ENCODE results near the gene DIAPH3. TPM values are rescaled to one million over a fixed set of nuclear protein-coding genes. Genes with fewer than 3 reads are reported as not detected.

DIAPH3 gene
- polyA plus RNA-seq, 1 of the 3 experiments (the other 2 are of a cell fraction) = 5.4 TPM

GRCh38 chr13:60134376-60134775 lies 29.4 kb downstream of the DIAPH3 start:
- Histone ChIP-seq H3K4me1 (ENCODE audit: control insufficient read depth in 1 of 2, insufficient read depth in 2 of 2, low read depth in 1 of 2, low read length in 1 of 2) (peaks cover 0 to 11% of the 10 kb centered on the region in 2 experiments; a peak in 3 of 4 replicates), H3K36me3 (replicated peaks in 1 of 2; ENCODE audit: control insufficient read depth in 1 of 2, insufficient read depth in 2 of 2, low read length in 1 of 2) (peaks cover 0 to 7% of the 10 kb centered on the region in 2 experiments), H2AFZ (ENCODE audit: low read depth) (no peak overlapping the region; the same call in 1 of the 2 replicates), H4K20me1 (ENCODE audit: insufficient read depth) (peaks cover 6% of the 10 kb centered on the region; the same call in 1 of the 2 replicates), H3K4me2 (no peak overlapping the region), H3K9me3 (no peaks in the 10 kb centered on the region), H3K9ac (no peak overlapping the region), H3F3A (replicated peaks; ENCODE audit: insufficient read depth) (peaks cover under 1% of the 10 kb centered on the region), H3K4me3 (ENCODE audit: low read depth in 2 of 2, low read length in 1 of 2) (no peak overlapping the region), H3K79me2 (ENCODE audit: insufficient read depth) (peaks cover 97% of the 10 kb centered on the region), H3K27ac (ENCODE audit: low read depth in 2 of 2, low read length in 1 of 2) (no peak overlapping the region), H3K27me3 (ENCODE audit: insufficient read depth) (no peaks in the 10 kb centered on the region), H3K9me2 (no peaks in the 10 kb centered on the region)
- WGBS (ENCODE audit: low lambda C conversion rate) = 92% methylated on average over 4 of the region's 4 CpGs
- ChIA-PET CTCF (interaction anchor here (0.8 kb wide), 1 partner anchor 10 kb away, joined by 3 read pairs; no protein-coding TSS in a partner anchor), POLR2A (no interaction called here)
- no peak for DNase-seq
- no peak for TF ChIP-seq SIN3A (IDR thresholded peaks at IDR 0.05; ENCODE audit: borderline replicate concordance, low read depth, low read length)
- TF ChIP-seq, protein P1, sequence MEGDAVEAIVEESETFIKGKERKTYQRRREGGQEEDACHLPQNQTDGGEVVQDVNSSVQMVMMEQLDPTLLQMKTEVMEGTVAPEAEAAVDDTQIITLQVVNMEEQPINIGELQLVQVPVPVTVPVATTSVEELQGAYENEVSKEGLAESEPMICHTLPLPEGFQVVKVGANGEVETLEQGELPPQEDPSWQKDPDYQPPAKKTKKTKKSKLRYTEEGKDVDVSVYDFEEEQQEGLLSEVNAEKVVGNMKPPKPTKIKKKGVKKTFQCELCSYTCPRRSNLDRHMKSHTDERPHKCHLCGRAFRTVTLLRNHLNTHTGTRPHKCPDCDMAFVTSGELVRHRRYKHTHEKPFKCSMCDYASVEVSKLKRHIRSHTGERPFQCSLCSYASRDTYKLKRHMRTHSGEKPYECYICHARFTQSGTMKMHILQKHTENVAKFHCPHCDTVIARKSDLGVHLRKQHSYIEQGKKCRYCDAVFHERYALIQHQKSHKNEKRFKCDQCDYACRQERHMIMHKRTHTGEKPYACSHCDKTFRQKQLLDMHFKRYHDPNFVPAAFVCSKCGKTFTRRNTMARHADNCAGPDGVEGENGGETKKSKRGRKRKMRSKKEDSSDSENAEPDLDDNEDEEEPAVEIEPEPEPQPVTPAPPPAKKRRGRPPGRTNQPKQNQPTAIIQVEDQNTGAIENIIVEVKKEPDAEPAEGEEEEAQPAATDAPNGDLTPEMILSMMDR (IDR thresholded peaks at IDR 0.05) = peak; percentile 45

DNA sequence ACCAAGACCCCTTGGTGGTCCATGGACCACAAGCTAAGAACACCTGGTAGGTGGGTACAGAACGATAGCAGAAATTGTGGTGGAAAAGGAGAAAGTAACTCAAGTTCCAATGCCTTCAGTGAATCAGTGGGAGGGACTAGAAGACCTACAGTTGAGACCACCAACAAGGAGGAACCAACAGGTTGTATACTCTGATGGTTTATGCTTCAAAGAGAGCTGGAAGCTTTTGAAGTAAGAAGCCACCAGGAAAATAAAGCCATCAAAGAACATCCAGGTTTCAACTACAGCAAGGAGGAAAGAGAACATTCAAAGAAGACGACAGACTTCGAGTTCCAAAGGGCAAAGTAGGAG lies 42.4 kb downstream of the DIAPH3 start:
- peaks cover 8% of the 10 kb centered on the region for H3K9me3 ChIP-seq
- peaks cover 86% of the 10 kb centered on the region for H3K79me2 ChIP-seq (ENCODE audit: insufficient read depth)
- ChIA-PET CTCF (no interaction called here), POLR2A (no interaction called here)
- no peak for DNase-seq
- H4K20me1 ChIP-seq (ENCODE audit: insufficient read depth) = no peaks in the 10 kb centered on the region
- peaks cover 0 to 33% of the 10 kb centered on the region in 2 experiments for H3K36me3 ChIP-seq (replicated peaks in 1 of 2; ENCODE audit: control insufficient read depth in 1 of 2, insufficient read depth in 2 of 2, low read length in 1 of 2)
- no peak overlapping the region for H2AFZ ChIP-seq (ENCODE audit: low read depth)
- no peaks in the 10 kb centered on the region for H3K4me1 ChIP-seq (ENCODE audit: control insufficient read depth in 1 of 2, insufficient read depth in 2 of 2, low read depth in 1 of 2, low read length in 1 of 2)
- WGBS (ENCODE audit: low lambda C conversion rate) = 98% methylated on average over 3 of the region's 3 CpGs
- H3K9ac ChIP-seq = no peak overlapping the region
- no peaks in the 10 kb centered on the region for H3F3A ChIP-seq (replicated peaks; ENCODE audit: insufficient read depth)
- H3K27me3 ChIP-seq (ENCODE audit: insufficient read depth) = no peaks in the 10 kb centered on the region
- no peak overlapping the region for H3K4me3 ChIP-seq (ENCODE audit: low read depth in 2 of 2, low read length in 1 of 2)
- no peaks in the 10 kb centered on the region for H3K9me2 ChIP-seq
- no peak overlapping the region for H3K4me2 ChIP-seq
- no peak overlapping the region for H3K27ac ChIP-seq (ENCODE audit: low read depth in 2 of 2, low read length in 1 of 2)
- TF ChIP-seq SIN3A (IDR thresholded peaks at IDR 0.05; ENCODE audit: borderline replicate concordance, low read depth, low read length) = no peak
- TF ChIP-seq, protein P2, sequence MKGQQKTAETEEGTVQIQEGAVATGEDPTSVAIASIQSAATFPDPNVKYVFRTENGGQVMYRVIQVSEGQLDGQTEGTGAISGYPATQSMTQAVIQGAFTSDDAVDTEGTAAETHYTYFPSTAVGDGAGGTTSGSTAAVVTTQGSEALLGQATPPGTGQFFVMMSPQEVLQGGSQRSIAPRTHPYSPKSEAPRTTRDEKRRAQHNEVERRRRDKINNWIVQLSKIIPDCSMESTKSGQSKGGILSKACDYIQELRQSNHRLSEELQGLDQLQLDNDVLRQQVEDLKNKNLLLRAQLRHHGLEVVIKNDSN (IDR thresholded peaks at IDR 0.05; ENCODE audit: borderline replicate concordance, low read depth) = no peak
- TF ChIP-seq, protein P3, sequence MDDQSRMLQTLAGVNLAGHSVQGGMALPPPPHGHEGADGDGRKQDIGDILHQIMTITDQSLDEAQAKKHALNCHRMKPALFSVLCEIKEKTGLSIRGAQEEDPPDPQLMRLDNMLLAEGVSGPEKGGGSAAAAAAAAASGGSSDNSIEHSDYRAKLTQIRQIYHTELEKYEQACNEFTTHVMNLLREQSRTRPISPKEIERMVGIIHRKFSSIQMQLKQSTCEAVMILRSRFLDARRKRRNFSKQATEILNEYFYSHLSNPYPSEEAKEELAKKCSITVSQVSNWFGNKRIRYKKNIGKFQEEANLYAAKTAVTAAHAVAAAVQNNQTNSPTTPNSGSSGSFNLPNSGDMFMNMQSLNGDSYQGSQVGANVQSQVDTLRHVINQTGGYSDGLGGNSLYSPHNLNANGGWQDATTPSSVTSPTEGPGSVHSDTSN (IDR thresholded peaks at IDR 0.05) = no peak
- no peak for TF ChIP-seq MAX (IDR thresholded peaks at IDR 0.05; ENCODE audit: low read depth)
- TF ChIP-seq ELF1 (IDR thresholded peaks at IDR 0.05) = no peak
- TF ChIP-seq, protein P4, sequence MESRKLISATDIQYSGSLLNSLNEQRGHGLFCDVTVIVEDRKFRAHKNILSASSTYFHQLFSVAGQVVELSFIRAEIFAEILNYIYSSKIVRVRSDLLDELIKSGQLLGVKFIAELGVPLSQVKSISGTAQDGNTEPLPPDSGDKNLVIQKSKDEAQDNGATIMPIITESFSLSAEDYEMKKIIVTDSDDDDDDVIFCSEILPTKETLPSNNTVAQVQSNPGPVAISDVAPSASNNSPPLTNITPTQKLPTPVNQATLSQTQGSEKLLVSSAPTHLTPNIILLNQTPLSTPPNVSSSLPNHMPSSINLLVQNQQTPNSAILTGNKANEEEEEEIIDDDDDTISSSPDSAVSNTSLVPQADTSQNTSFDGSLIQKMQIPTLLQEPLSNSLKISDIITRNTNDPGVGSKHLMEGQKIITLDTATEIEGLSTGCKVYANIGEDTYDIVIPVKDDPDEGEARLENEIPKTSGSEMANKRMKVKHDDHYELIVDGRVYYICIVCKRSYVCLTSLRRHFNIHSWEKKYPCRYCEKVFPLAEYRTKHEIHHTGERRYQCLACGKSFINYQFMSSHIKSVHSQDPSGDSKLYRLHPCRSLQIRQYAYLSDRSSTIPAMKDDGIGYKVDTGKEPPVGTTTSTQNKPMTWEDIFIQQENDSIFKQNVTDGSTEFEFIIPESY (IDR thresholded peaks at IDR 0.05; ENCODE audit: borderline replicate concordance, low read depth) = no peak
- no peak for TF ChIP-seq RCOR1 (IDR thresholded peaks at IDR 0.05; ENCODE audit: low read length)
- no peak for TF ChIP-seq GATA2 (CRISPR knock-in tag; IDR thresholded peaks at IDR 0.05)
- TF ChIP-seq EP300 (IDR thresholded peaks at IDR 0.05; ENCODE audit: borderline replicate concordance in 1 of 2, low read depth in 1 of 2, low read length in 1 of 2) = no peak
- no peak for TF ChIP-seq TAF1 (IDR thresholded peaks at IDR 0.05; ENCODE audit: borderline replicate concordance, low read depth, low read length)
- TF ChIP-seq TCF12 (IDR thresholded peaks at IDR 0.05) = no peak
- no peak for TF ChIP-seq MXI1 (IDR thresholded peaks at IDR 0.05; ENCODE audit: low read depth, low read length)
- TF ChIP-seq, protein P5, sequence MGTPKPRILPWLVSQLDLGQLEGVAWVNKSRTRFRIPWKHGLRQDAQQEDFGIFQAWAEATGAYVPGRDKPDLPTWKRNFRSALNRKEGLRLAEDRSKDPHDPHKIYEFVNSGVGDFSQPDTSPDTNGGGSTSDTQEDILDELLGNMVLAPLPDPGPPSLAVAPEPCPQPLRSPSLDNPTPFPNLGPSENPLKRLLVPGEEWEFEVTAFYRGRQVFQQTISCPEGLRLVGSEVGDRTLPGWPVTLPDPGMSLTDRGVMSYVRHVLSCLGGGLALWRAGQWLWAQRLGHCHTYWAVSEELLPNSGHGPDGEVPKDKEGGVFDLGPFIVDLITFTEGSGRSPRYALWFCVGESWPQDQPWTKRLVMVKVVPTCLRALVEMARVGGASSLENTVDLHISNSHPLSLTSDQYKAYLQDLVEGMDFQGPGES (IDR thresholded peaks at IDR 0.05; ENCODE audit: low read depth, low read length) = no peak
- no peak for TF ChIP-seq NFIC (IDR thresholded peaks at IDR 0.05; ENCODE audit: borderline replicate concordance)
- TF ChIP-seq, protein P1 (IDR thresholded peaks at IDR 0.05) = no peak
- no peak for TF ChIP-seq RXRA (IDR thresholded peaks at IDR 0.05; ENCODE audit: borderline replicate concordance, low read depth)
- no peak for TF ChIP-seq YY1 (IDR thresholded peaks at IDR 0.05; ENCODE audit: low read depth)
- no peak for TF ChIP-seq NRF1 (IDR thresholded peaks at IDR 0.05; ENCODE audit: low read depth, low read length)

Data from SK-N-SH (cell line).